Neutrophil (primary cell): ENCODE results near the gene CAPZA3.

ENCODE experiments used
- H3K27ac ChIP-seq: fragments of 200-600 bp; sonication (generic); 2 replicates; pipeline ENCODE4 v1.5.1; 2016; ENCODE audit warnings: mild to moderate bottlenecking, moderate library complexity
- H3K27me3 ChIP-seq: fragments of 200-600 bp; sonication (generic); 2 replicates; pipeline ENCODE4 v1.6.0; 2016; ENCODE audit warnings: mild to moderate bottlenecking
- H3K36me3 ChIP-seq: fragments of 200-600 bp; sonication (generic); 2 replicates; pipeline ENCODE4 v1.5.1; 2017
- H3K4me1 ChIP-seq, 2 experiments: fragments of 200-600 bp in 1 of 2; sonication (generic) in 1 of 2; 1 replicate in 1 of 2; 2 replicates in 1 of 2; pipeline versions ENCODE4 v1.5.1 to v1.6.1; 2013 to 2016; ENCODE audit warnings: low read depth in 1 of 2, low read length in 1 of 2, mild to moderate bottlenecking in 1 of 2, moderate library complexity in 1 of 2; ENCODE audit not compliant: control insufficient read depth in 1 of 2, insufficient read depth in 1 of 2
- H3K4me3 ChIP-seq, 2 experiments: fragments of 200-600 bp in 1 of 2; sonication (generic) in 1 of 2; 1 replicate in 1 of 2; 2 replicates in 1 of 2; pipeline ENCODE4 v1.5.1; 2013 to 2016; ENCODE audit warnings: low read depth in 1 of 2, low read length in 1 of 2, mild to moderate bottlenecking in 1 of 2, moderate library complexity in 1 of 2
- H3K9me3 ChIP-seq: fragments of 200-600 bp; sonication (generic); 2 replicates; pipeline ENCODE4 v1.5.1; 2016
- TF ChIP-seq, protein P1 (sequence below): fragments of 200-600 bp; sonication (generic); IDR thresholded peaks from 2 replicates; pipeline ENCODE4 v1.5.1; 2016; ENCODE audit warnings: antibody characterized with exemption

CAPZA3 gene

DNA sequence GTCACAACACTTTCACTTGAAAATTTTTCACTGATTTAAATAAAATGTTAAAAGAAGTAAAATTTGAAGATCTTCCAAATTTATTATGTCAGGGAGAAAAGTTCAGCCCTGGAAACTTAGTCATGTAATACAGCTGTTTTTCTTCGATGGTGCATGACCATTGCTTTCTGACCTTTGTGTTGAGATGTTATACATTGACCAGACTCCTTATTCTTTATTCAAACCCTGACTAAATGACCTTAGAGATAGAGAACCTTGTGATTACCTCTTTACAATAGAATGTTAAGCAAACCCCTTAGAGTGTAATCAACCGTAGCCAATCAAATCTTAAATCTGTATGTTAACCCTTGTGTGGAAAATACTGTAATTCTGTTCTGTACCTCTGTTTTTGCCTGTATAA lies 34.6 kb upstream of the CAPZA3 start:
- no peaks in the 10 kb centered on the region for H3K9me3 ChIP-seq

DNA sequence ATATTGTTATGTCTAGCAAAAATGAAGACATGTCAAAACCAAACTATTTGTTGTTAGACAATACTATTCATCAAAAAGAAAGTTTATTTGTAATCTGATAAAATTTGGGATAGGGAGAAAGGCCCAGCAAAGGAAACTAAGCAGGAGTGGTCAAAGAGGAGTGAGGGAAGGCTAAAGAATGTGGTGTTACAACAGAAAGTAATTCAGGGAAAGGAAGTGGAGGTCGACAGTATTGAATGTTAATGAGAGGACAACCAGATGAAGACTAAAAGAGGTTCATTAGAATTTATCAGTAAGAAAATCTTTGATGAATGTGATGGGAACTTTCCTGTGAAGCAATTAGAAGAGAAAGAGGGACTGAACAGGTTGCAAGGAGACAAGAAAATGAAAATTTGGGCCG lies 34.0 kb upstream of the CAPZA3 start:
- TF ChIP-seq, protein P1, sequence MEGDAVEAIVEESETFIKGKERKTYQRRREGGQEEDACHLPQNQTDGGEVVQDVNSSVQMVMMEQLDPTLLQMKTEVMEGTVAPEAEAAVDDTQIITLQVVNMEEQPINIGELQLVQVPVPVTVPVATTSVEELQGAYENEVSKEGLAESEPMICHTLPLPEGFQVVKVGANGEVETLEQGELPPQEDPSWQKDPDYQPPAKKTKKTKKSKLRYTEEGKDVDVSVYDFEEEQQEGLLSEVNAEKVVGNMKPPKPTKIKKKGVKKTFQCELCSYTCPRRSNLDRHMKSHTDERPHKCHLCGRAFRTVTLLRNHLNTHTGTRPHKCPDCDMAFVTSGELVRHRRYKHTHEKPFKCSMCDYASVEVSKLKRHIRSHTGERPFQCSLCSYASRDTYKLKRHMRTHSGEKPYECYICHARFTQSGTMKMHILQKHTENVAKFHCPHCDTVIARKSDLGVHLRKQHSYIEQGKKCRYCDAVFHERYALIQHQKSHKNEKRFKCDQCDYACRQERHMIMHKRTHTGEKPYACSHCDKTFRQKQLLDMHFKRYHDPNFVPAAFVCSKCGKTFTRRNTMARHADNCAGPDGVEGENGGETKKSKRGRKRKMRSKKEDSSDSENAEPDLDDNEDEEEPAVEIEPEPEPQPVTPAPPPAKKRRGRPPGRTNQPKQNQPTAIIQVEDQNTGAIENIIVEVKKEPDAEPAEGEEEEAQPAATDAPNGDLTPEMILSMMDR = no peak
- Histone ChIP-seq H3K4me3 (no peak overlapping the region), H3K9me3 (no peaks in the 10 kb centered on the region), H3K27me3 (no peaks in the 10 kb centered on the region), H3K4me1 (no peaks in the 10 kb centered on the region), H3K36me3 (no peaks in the 10 kb centered on the region), H3K27ac (no peak overlapping the region)

More for the DNA sequence above, 34.6 kb upstream of the CAPZA3 start:
- Histone ChIP-seq H3K27ac (no peak overlapping the region), H3K36me3 (no peaks in the 10 kb centered on the region), H3K4me3 (no peak overlapping the region), H3K27me3 (no peaks in the 10 kb centered on the region), H3K4me1 (no peaks in the 10 kb centered on the region)
- TF ChIP-seq, protein P1 = no peak

DNA sequence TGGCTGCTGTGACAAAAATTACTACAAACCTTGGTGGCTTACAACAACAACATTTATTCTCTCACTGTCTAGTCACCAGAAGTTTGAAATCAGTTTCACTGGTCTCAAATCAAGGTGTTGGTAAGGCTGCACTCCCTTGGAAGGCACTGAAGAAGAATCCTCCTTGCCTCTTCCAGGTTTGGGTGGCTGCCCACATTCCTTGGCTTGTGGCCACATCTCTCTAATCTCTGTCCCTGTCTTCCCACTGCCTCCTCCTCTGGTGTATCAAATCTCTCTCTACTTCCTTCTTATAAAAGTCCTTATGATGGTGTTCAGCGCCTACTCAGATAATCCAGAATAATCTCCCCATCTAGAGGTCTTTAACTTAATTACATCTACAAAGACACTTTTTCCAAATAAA lies 31.1 kb upstream of the CAPZA3 start:
- Histone ChIP-seq H3K27me3 (no peaks in the 10 kb centered on the region), H3K27ac (no peak overlapping the region), H3K36me3 (no peaks in the 10 kb centered on the region), H3K4me3 (no peak overlapping the region), H3K4me1 (no peaks in the 10 kb centered on the region), H3K9me3 (no peaks in the 10 kb centered on the region)
- TF ChIP-seq, protein P1 = no peak

DNA sequence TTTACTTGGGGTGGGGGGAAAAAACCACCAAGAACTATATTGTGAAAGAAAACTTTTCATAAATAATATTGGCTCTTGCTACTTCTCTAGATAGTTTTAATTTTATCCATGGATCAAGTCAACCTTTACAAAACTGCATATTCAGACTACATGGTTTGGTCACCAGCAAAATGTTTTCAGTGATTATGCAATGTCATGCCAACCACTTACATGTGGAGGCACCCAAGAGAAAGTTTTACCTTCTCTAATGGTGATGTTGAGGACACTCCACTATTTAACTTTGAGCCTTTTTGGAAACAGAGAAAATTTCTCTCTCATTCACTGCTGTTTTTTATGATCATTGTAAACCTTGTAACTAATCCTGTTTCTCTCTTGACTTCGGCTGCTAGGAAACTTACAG lies 21.7 kb upstream of the CAPZA3 start:
- TF ChIP-seq, protein P1 = no peak

DNA sequence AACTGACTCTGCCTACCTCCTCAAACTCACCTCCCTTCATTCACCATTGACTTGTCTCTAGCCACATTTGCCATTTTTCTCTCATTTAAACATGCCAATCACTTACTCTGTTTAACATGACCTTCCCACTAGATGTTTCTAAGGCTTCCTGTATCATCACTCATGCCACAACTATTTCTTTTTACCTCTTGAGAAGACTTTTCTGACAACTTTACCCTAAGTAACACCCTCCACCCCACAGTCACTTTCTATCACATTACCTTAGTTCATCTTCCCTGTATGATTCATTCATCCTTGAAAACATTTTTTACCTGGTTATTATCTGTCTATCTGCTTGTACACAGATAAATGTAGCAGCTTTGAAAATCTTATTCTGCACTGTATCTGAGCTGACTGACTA lies 19.5 kb upstream of the CAPZA3 start:
- TF ChIP-seq, protein P1 = no peak
- H3K4me1 ChIP-seq = no peaks in the 10 kb centered on the region
- no peaks in the 10 kb centered on the region for H3K36me3 ChIP-seq
- no peaks in the 10 kb centered on the region for H3K9me3 ChIP-seq
- H3K27ac ChIP-seq = no peak overlapping the region
- H3K4me3 ChIP-seq = no peak overlapping the region
- H3K27me3 ChIP-seq = no peaks in the 10 kb centered on the region

More for the DNA sequence above, 21.7 kb upstream of the CAPZA3 start:
- Histone ChIP-seq H3K4me3 (no peak overlapping the region), H3K4me1 (no peaks in the 10 kb centered on the region), H3K27me3 (no peaks in the 10 kb centered on the region), H3K9me3 (no peaks in the 10 kb centered on the region), H3K36me3 (no peaks in the 10 kb centered on the region), H3K27ac (no peak overlapping the region)
